ENCODE results near the gene TUT4.

GRCh38 chr1:52476943-52477342 lies 75.9 kb downstream of the TUT4 start:
- TF ChIP-seq, protein P1, sequence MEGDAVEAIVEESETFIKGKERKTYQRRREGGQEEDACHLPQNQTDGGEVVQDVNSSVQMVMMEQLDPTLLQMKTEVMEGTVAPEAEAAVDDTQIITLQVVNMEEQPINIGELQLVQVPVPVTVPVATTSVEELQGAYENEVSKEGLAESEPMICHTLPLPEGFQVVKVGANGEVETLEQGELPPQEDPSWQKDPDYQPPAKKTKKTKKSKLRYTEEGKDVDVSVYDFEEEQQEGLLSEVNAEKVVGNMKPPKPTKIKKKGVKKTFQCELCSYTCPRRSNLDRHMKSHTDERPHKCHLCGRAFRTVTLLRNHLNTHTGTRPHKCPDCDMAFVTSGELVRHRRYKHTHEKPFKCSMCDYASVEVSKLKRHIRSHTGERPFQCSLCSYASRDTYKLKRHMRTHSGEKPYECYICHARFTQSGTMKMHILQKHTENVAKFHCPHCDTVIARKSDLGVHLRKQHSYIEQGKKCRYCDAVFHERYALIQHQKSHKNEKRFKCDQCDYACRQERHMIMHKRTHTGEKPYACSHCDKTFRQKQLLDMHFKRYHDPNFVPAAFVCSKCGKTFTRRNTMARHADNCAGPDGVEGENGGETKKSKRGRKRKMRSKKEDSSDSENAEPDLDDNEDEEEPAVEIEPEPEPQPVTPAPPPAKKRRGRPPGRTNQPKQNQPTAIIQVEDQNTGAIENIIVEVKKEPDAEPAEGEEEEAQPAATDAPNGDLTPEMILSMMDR (conservative IDR thresholded peaks at IDR 0.05; ENCODE audit: low read depth, low read length): no peak
- TF ChIP-seq EZH2 (IDR thresholded peaks at IDR 0.05; ENCODE audit: low read length, unreplicated experiment): no peak
- no peak for TF ChIP-seq EZH2phosphoT487 (IDR thresholded peaks at IDR 0.05; ENCODE audit: borderline replicate concordance, low read length)
